Measurements from ENCODE around the gene BMP7.
"Not testable (repeated sequence)": the region's sequence is repeated elsewhere in the genome, so short reads cannot be mapped to it uniquely, and the experiment has no call there.

BMP7 gene

DNA sequence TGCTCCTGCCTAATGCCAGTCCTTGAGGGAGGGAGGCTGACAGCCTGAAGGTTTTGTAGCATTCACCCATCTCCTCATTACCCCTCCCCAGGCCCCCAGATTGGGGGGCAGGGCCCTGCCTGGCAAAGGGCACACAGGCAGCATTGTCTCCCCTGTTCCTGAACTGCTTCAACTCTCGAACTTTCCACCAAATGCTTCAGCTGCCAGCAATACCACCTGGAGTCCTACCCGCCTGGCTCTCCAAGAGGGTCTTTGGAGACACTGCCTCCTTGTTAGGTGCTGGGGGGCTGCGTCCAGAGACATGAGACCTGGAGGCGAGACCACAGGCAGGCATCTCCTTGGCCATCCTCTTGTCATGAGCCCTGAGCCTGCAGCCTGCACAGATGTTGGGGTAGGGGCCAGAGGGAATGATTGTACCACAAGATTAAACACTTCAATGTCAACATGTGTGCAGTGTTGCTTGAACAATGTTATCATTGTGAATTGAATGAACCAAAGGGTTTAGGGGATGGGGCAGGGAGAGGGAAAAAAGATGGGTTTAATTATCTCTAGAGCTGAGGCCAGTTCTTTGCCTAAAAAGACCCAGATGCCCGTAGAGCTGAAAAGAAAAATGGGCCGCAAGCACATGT is 25.0 kb downstream of the BMP7 start:
- TF ChIP-seq CTCF (IDR thresholded peaks at IDR 0.05; ENCODE audit: low read depth, low read length): no peak

GRCh38 chr20:57240581-57241362 is 25.7 kb downstream of the BMP7 start:
- TF ChIP-seq CTCF (IDR thresholded peaks at IDR 0.05; ENCODE audit: low read depth, low read length): no peak

More for the DNA sequence above, 25.0 kb downstream of the BMP7 start:
- H3K4me3 ChIP-seq (ENCODE audit: low read depth, low read length): no peak overlapping the region

GRCh38 chr20:57239725-57240124 is 26.7 kb downstream of the BMP7 start:
- H3K4me3 ChIP-seq (ENCODE audit: low read depth, low read length): not testable (repeated sequence)

More at GRCh38 chr20:57240581-57241362, 25.7 kb downstream of the BMP7 start:
- no peak overlapping the region for H3K4me3 ChIP-seq (ENCODE audit: low read depth, low read length)

GRCh38 chr20:57239324-57239723 is 27.1 kb downstream of the BMP7 start:
- not testable (repeated sequence) for H3K4me3 ChIP-seq (ENCODE audit: low read depth, low read length)

- TF ChIP-seq CTCF (IDR thresholded peaks at IDR 0.05; ENCODE audit: low read depth, low read length): no peak
- H3K4me3 ChIP-seq (ENCODE audit: low read depth, low read length): no peak overlapping the region
Observed at GRCh38 chr20:57238089-57238488, 28.4 kb downstream of the BMP7 start.

DNA sequence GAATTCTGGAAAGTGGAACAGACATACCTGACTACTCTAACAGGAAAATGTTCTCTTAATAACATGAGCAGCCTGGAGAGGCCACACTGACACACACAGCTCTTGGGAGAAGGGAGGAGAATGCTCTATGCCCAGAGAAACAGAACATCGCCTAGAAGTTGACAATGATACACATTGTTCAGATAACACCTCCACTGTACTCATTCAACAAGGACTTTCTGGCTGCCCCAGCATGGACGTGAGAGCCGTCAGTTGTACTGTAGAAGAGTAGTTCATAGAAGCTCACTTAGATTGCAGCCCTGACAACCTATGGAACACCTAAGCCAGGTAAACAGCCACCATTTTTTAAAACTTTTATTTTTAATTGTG is 28.9 kb downstream of the BMP7 start:
- TF ChIP-seq CTCF (IDR thresholded peaks at IDR 0.05; ENCODE audit: low read depth, low read length): no peak
- no peak overlapping the region for H3K4me3 ChIP-seq (ENCODE audit: low read depth, low read length)

GRCh38 chr20:57236813-57237584 is 29.4 kb downstream of the BMP7 start:
- no peak overlapping the region for H3K4me3 ChIP-seq (ENCODE audit: low read depth, low read length)

More at GRCh38 chr20:57236813-57237584, 29.4 kb downstream of the BMP7 start:
- no peak for TF ChIP-seq CTCF (IDR thresholded peaks at IDR 0.05; ENCODE audit: low read depth, low read length)

Data from WI38 (cell line).